ENCODE data around the gene SCIN.
"Not testable (repeated sequence)": the region's sequence is repeated elsewhere in the genome, so short reads cannot be mapped to it uniquely, and the experiment has no call there.

Gene SCIN

DNA sequence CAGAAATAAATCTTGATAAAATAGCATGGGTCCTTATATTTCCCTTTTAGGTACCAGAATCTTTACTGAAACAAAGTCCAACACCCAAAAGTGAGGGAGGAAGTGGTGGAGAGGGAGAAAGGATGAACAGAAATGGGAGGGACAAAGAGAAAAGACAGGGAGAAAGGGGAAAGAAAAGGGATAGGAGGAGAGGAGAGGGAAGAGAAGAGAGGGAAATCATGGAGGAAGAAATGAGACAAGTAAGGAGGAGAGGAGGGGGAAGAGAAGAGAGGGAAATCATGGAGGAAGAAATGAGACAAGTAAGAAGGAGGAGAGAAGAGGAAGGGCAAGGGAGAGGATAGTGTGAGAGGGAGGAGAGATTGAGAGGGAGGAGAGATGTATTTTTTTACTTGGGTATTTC lies 66.8 kb downstream of the SCIN start:
- Histone ChIP-seq H3K4me3 (ENCODE audit: extremely low read depth, insufficient read depth, low read length, poor library complexity, severe bottlenecking) (no peak overlapping the region), H3K9me3 (ENCODE audit: control insufficient read depth, low read length) (no peaks in the 10 kb centered on the region), H3K36me3 (ENCODE audit: control insufficient read depth, insufficient read depth, low read length) (no peaks in the 10 kb centered on the region), H3K4me1 (ENCODE audit: control insufficient read depth, insufficient read depth, low read length, poor library complexity, severe bottlenecking) (peaks cover under 1% of the 10 kb centered on the region), H3K27ac (ENCODE audit: low read depth, low read length, severe bottlenecking) (no peak overlapping the region)

DNA sequence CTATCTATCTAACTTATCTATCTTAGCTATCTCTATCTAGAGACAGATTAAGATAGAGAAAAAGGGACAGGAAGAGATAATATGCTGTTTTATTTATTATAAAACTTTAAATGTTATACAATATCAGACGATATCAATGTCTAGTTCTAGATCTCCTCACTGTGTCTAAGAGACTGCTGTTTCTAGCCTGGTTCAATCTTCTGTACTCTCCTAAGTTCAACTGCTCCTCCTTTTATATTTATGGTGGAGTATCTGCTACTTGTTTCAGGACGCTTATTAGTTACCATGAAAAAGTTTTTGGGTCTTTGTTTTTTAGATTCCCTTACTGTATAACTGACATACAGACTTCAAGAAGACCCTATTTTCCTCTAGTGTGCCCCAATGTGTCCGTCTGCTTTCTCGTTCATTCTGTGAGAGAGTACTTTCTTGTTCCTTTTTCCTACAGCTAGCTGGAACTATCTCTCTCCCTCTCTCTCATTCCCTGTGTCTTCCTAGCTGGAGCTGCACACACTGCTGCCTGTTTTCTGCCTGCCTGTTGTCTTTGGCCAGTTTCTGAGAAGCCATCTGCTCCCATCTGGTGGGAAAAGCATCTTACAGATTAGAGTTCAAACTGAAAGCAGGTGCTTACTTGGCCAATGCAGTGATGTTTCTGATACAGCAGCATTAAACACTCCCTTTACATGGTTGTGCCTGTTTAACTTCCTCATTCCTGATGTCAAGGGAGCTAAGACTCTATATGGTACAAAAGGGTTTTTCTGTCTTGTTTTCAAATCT lies 67.5 kb downstream of the SCIN start:
- Histone ChIP-seq H3K4me3 (ENCODE audit: extremely low read depth, insufficient read depth, low read length, poor library complexity, severe bottlenecking) (no peak overlapping the region), H3K36me3 (ENCODE audit: control insufficient read depth, insufficient read depth, low read length) (no peaks in the 10 kb centered on the region), H3K27ac (ENCODE audit: low read depth, low read length, severe bottlenecking) (no peak overlapping the region), H3K4me1 (ENCODE audit: control insufficient read depth, insufficient read depth, low read length, poor library complexity, severe bottlenecking) (peaks cover 7% of the 10 kb centered on the region), H3K9me3 (ENCODE audit: control insufficient read depth, low read length) (no peaks in the 10 kb centered on the region)
- WGBS, 2 experiments (ENCODE audit: insufficient coverage in 2 of 2): 89% methylated on average over 2 of the region's 4 CpGs; no CpG with 5 or more reads in 1 of the 2 experiments

GRCh38 chr7:12638851-12639456 lies 68.4 kb downstream of the SCIN start:
- no CpG with 5 or more reads among the region's 6 CpGs for WGBS, 2 experiments (ENCODE audit: insufficient coverage in 2 of 2)
- Histone ChIP-seq H3K9me3 (ENCODE audit: control insufficient read depth, low read length) (no peaks in the 10 kb centered on the region), H3K36me3 (ENCODE audit: control insufficient read depth, insufficient read depth, low read length) (no peaks in the 10 kb centered on the region), H3K27ac (ENCODE audit: low read depth, low read length, severe bottlenecking) (no peak overlapping the region), H3K4me3 (ENCODE audit: extremely low read depth, insufficient read depth, low read length, poor library complexity, severe bottlenecking) (no peak overlapping the region), H3K4me1 (ENCODE audit: control insufficient read depth, insufficient read depth, low read length, poor library complexity, severe bottlenecking) (peaks cover 14% of the 10 kb centered on the region)

- H3K27ac ChIP-seq (ENCODE audit: low read depth, low read length, severe bottlenecking): no peak overlapping the region
- H3K4me1 ChIP-seq (ENCODE audit: control insufficient read depth, insufficient read depth, low read length, poor library complexity, severe bottlenecking): peaks cover 14% of the 10 kb centered on the region
- no peaks in the 10 kb centered on the region for H3K36me3 ChIP-seq (ENCODE audit: control insufficient read depth, insufficient read depth, low read length)
- no peaks in the 10 kb centered on the region for H3K9me3 ChIP-seq (ENCODE audit: control insufficient read depth, low read length)
- no peak overlapping the region for H3K4me3 ChIP-seq (ENCODE audit: extremely low read depth, insufficient read depth, low read length, poor library complexity, severe bottlenecking)
- 83 to 93% methylated on average over 3 to 6 of the region's 7 CpGs for WGBS, 2 experiments (ENCODE audit: insufficient coverage in 2 of 2)
These were observed 70.0 kb downstream of the SCIN start for GRCh38 chr7:12640299-12641096.

DNA sequence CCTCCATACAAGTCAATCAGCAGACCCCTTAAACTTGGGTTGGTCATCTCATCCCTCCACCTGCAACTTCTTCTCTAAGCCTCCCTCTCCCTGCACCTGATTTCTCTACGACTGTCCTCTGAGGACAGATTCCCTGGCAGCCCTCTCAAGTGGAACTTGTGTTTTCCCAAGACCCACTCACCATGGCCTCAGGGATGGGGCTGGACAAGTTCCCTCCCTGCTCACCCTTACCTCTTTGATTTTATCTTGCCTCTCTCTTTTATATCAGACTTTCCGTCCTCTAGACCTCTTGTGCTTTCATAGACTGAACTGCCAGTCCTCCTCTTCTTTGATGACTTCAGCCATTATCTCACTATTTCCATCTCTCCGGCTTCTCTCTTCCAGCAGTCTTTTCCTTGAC lies 70.7 kb downstream of the SCIN start:
- Histone ChIP-seq H3K9me3 (ENCODE audit: control insufficient read depth, low read length) (no peaks in the 10 kb centered on the region), H3K36me3 (ENCODE audit: control insufficient read depth, insufficient read depth, low read length) (no peaks in the 10 kb centered on the region), H3K4me1 (ENCODE audit: control insufficient read depth, insufficient read depth, low read length, poor library complexity, severe bottlenecking) (peaks cover 14% of the 10 kb centered on the region), H3K27ac (ENCODE audit: low read depth, low read length, severe bottlenecking) (no peak overlapping the region), H3K4me3 (ENCODE audit: extremely low read depth, insufficient read depth, low read length, poor library complexity, severe bottlenecking) (no peak overlapping the region)
- WGBS, 2 experiments (ENCODE audit: insufficient coverage in 2 of 2): 93 to 100% methylated on average over 3 of the region's 3 CpGs

DNA sequence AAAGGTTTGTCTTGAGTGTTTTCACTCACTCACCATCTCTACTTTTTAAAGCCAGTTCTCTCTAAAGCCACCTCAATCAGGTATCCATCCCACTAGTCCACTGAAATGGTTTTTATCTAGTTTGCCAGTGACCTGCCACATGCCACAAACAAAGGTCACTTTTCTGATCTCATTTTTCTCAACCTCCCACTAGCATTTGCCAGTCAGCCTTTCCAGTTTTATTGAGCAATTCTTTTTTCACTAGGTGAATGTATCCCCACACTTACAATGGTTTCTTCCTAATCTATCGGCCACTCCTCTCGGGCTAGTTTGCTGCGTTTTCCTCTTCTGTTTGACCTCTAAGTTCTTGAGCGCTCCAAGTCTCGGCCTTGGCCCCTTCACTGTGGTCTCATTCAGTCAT lies 72.0 kb downstream of the SCIN start:
- 93 to 94% methylated on average over 3 to 5 of the region's 5 CpGs for WGBS, 2 experiments (ENCODE audit: insufficient coverage in 2 of 2)
- H3K27ac ChIP-seq (ENCODE audit: low read depth, low read length, severe bottlenecking): no peak overlapping the region
- no peaks in the 10 kb centered on the region for H3K9me3 ChIP-seq (ENCODE audit: control insufficient read depth, low read length)
- no peaks in the 10 kb centered on the region for H3K36me3 ChIP-seq (ENCODE audit: control insufficient read depth, insufficient read depth, low read length)
- H3K4me1 ChIP-seq (ENCODE audit: control insufficient read depth, insufficient read depth, low read length, poor library complexity, severe bottlenecking): peaks cover 14% of the 10 kb centered on the region
- no peak overlapping the region for H3K4me3 ChIP-seq (ENCODE audit: extremely low read depth, insufficient read depth, low read length, poor library complexity, severe bottlenecking)

GRCh38 chr7:12643001-12643643 lies 72.6 kb downstream of the SCIN start:
- 85 to 100% methylated on average over 2 of the region's 3 CpGs for WGBS, 2 experiments (ENCODE audit: insufficient coverage in 2 of 2)
- no peaks in the 10 kb centered on the region for H3K9me3 ChIP-seq (ENCODE audit: control insufficient read depth, low read length)
- H3K27ac ChIP-seq (ENCODE audit: low read depth, low read length, severe bottlenecking): no peak overlapping the region
- H3K4me1 ChIP-seq (ENCODE audit: control insufficient read depth, insufficient read depth, low read length, poor library complexity, severe bottlenecking): peaks cover 18% of the 10 kb centered on the region
- no peaks in the 10 kb centered on the region for H3K36me3 ChIP-seq (ENCODE audit: control insufficient read depth, insufficient read depth, low read length)
- no peak overlapping the region for H3K4me3 ChIP-seq (ENCODE audit: extremely low read depth, insufficient read depth, low read length, poor library complexity, severe bottlenecking)

- Histone ChIP-seq H3K4me1 (ENCODE audit: control insufficient read depth, insufficient read depth, low read length, poor library complexity, severe bottlenecking) (peaks cover 18% of the 10 kb centered on the region), H3K4me3 (ENCODE audit: extremely low read depth, insufficient read depth, low read length, poor library complexity, severe bottlenecking) (no peak overlapping the region), H3K9me3 (ENCODE audit: control insufficient read depth, low read length) (no peaks in the 10 kb centered on the region), H3K27ac (ENCODE audit: low read depth, low read length, severe bottlenecking) (no peak overlapping the region), H3K36me3 (ENCODE audit: control insufficient read depth, insufficient read depth, low read length) (no peaks in the 10 kb centered on the region)
- 90 to 95% methylated on average over 2 to 5 of the region's 5 CpGs for WGBS, 2 experiments (ENCODE audit: insufficient coverage in 2 of 2)
These were observed 73.1 kb downstream of the SCIN start for GRCh38 chr7:12643644-12644043.

GRCh38 chr7:12645212-12645611 lies 74.7 kb downstream of the SCIN start:
- not testable (repeated sequence) for H3K27ac ChIP-seq (ENCODE audit: low read depth, low read length, severe bottlenecking); H3K36me3 ChIP-seq (ENCODE audit: control insufficient read depth, insufficient read depth, low read length); H3K9me3 ChIP-seq (ENCODE audit: control insufficient read depth, low read length); H3K4me3 ChIP-seq (ENCODE audit: extremely low read depth, insufficient read depth, low read length, poor library complexity, severe bottlenecking)
- WGBS, 2 experiments (ENCODE audit: insufficient coverage in 2 of 2): 30 to 72% methylated on average over 2 to 4 of the region's 6 CpGs
- H3K4me1 ChIP-seq (ENCODE audit: control insufficient read depth, insufficient read depth, low read length, poor library complexity, severe bottlenecking): peaks cover 18% of the 10 kb centered on the region

DNA sequence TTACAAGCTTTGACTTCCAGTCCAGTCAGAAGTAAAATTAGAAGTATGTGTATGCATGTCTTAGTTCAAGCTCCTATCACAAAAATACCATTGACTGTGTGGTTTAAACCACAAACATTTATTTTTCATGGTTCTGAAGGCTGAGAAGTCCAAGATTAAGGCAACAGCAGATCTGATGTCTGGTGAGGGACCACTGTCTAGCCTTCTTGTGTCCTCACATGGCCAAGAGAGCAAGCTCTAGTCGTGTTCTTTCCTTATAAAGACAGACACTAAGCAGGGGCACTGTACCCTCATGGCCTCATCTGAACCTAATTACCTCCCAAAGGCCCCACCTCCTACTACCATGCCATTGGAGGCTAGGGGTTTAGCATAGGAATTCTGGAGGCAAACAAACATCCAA lies 75.6 kb downstream of the SCIN start:
- WGBS, 2 experiments (ENCODE audit: insufficient coverage in 2 of 2): 56% methylated on average over 1 of the region's 1 CpG; no CpG with 5 or more reads in 1 of the 2 experiments

More for the DNA sequence above, 75.6 kb downstream of the SCIN start:
- Histone ChIP-seq H3K36me3 (ENCODE audit: control insufficient read depth, insufficient read depth, low read length) (no peaks in the 10 kb centered on the region), H3K4me3 (ENCODE audit: extremely low read depth, insufficient read depth, low read length, poor library complexity, severe bottlenecking) (no peak overlapping the region), H3K27ac (ENCODE audit: low read depth, low read length, severe bottlenecking) (no peak overlapping the region), H3K4me1 (ENCODE audit: control insufficient read depth, insufficient read depth, low read length, poor library complexity, severe bottlenecking) (peaks cover 18% of the 10 kb centered on the region), H3K9me3 (ENCODE audit: control insufficient read depth, low read length) (no peaks in the 10 kb centered on the region)

Data from mesodermal cell (in vitro differentiated cells).